Spleen (tissue), 11 donors: ENCODE data around the gene EMC1. TPM values are rescaled to one million over a fixed set of nuclear protein-coding genes. Genes with fewer than 3 reads are reported as not detected.
"Not testable (repeated sequence)": the region's sequence is repeated elsewhere in the genome, so short reads cannot be mapped to it uniquely, and the experiment has no call there.

Experiments used
- DNase-seq: peaks from one replicate; pipeline ENCODE4 v3.0.0-alpha.2; 2020
- H3K27ac ChIP-seq, 8 donors: fragments of 200-600 bp; sonication (generic) in 7 of 8; 1 replicate in 4 of 8; 2 replicates in 4 of 8; pipeline versions ENCODE4 v1.5.0 to v1.8.0; 2016 to 2021; ENCODE audit warnings: inconsistent platforms in 4 of 8, mild to moderate bottlenecking in 4 of 8, moderate library complexity in 1 of 8
- H3K27me3 ChIP-seq, 7 donors: fragments of 200-600 bp; sonication (generic) in 6 of 7; replicated peaks in 1 of 7; 1 replicate in 4 of 7; 2 replicates in 3 of 7; pipeline versions ENCODE4 v1.5.0 to v1.8.0; 2016 to 2021; ENCODE audit warnings: inconsistent platforms in 3 of 7, mild to moderate bottlenecking in 1 of 7
- H3K36me3 ChIP-seq, 6 donors: fragments of 200-600 bp; sonication (generic) in 5 of 6; 1 replicate in 4 of 6; 2 replicates in 2 of 6; pipeline versions ENCODE4 v1.5.0 to v1.8.0; 2016 to 2021; ENCODE audit warnings: inconsistent platforms in 2 of 6
- H3K4me1 ChIP-seq, 6 donors: fragments of 200-600 bp; sonication (generic) in 5 of 6; 1 replicate in 3 of 6; 2 replicates in 3 of 6; pipeline versions ENCODE4 v1.5.0 to v1.8.0; 2016 to 2021; ENCODE audit warnings: inconsistent platforms in 3 of 6
- H3K4me3 ChIP-seq, 8 donors: fragments of 200-600 bp; sonication (generic) in 7 of 8; 1 replicate in 4 of 8; 2 replicates in 4 of 8; pipeline versions ENCODE4 v1.5.0 to v1.8.0; 2016 to 2021; ENCODE audit warnings: inconsistent platforms in 4 of 8, mild to moderate bottlenecking in 4 of 8, moderate library complexity in 2 of 8
- H3K9me3 ChIP-seq, 8 donors: fragments of 200-600 bp; sonication (generic) in 7 of 8; 1 replicate in 4 of 8; 2 replicates in 4 of 8; pipeline versions ENCODE4 v1.5.0 to v1.8.0; 2016 to 2021; ENCODE audit warnings: inconsistent platforms in 4 of 8
- POLR2A ChIP-seq, 3 donors: fragments of 450-650 bp; IDR thresholded peaks; one replicate each; pipeline ENCODE4 v1.5.1; 2017; ENCODE audit warnings: antibody characterized with exemption in 3 of 3, mild to moderate bottlenecking in 1 of 3
- POLR2AphosphoS5 ChIP-seq, 3 donors: sonication (generic); formaldehyde crosslinking; IDR thresholded peaks; one replicate each; pipeline ENCODE4 v1.5.1; 2017; ENCODE audit warnings: antibody characterized with exemption in 3 of 3
- WGBS, 5 donors: extraction: QIAGEN DNeasy Blood & Tissue Kit in 3 of 5; methylation state at CpG; one replicate each; pipeline versions ENCODE4 v1.1.5 to v1.1.7; 2013 to 2018; 5-methylcytosine and 5-hydroxymethylcytosine counted together
- intact Hi-C: fragments of 100-400 bp; cut with DNase I; formaldehyde crosslinking; loops from one replicate; pipeline ENCODE4 v1.15.0; 2023; ENCODE audit warnings: low total_unique reads
- polyA plus RNA-seq, 3 donors: library from polyadenylated mRNA; stranded (reverse); fragments of 200-250 nt; gene quantifications; one replicate each; pipeline ENCODE4 v1.2.1, GENCODE V29; 2013
- total RNA-seq, 7 donors: library from RNA; depleted of rRNA in 3 of 7; stranded (reverse); fragments of >200 nt in 3 of 7; fragmentation: NEBNext Ultra II Directional in 4 of 7; extraction: Animal tissue kit (Norgen Biotek cat#: 25700) in 4 of 7; gene quantifications; one replicate each; pipeline versions ENCODE4 v1.1.0 to v1.2.1, GENCODE V29; 2016 to 2021
- TF ChIP-seq, protein P1 (sequence below), 11 experiments: fragments of 200-600 bp in 7 of 11; fragments of 450-650 bp in 4 of 11; sonication (generic) in 4 of 11; IDR thresholded peaks in 8 of 11; conservative IDR thresholded peaks in 3 of 11; 1 replicate in 7 of 11; 2 replicates in 4 of 11; pipeline versions ENCODE4 v1.4.0 to v1.8.0; 2016 to 2021; ENCODE audit warnings: antibody characterized with exemption in 11 of 11, inconsistent platforms in 4 of 11, mild to moderate bottlenecking in 1 of 11
- donor health status: healthy with polysubstance abuse.
- donor health status: DM: no; HTN: no; CAD: no; lungs with moderate emphysema.
- donor health status: DM: no; HTN: no; CAD: no.
- donor health status: Bipolar disorder and iron deficiency.
- donor health status: healthy.
- donor health status: DM: no; HTN: no; CAD: no.
- donor health status: DM: yes; HTN: yes; CAD: no.

Gene EMC1
- total and polyA plus RNA-seq, 10 donors, result 5.1 to 45.6 (median 28.6) TPM

DNA sequence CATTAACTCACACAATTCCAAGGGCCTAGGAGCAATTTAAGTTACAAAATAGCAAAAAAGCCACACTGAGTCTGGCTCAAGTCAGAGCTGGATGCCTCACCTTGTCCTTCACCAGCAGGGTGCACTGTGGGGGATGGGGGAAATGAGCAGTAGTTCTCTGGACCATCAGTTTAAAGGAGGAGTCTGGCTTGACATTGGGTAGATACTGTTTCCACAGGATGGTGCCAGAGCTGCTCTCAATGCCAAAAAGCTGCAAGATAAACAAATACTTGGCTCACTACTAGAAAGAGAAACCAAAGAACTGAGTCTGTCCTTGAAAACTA is 18.8 kb downstream of the EMC1 start:
- TF ChIP-seq POLR2AphosphoS5 (IDR thresholded peaks at IDR 0.05), result no peak
- intact Hi-C loops, result no loop called here
- H3K9me3 ChIP-seq, result no peaks in the 10 kb centered on the region
- no peak for DNase-seq
- H3K4me1 ChIP-seq, result no peaks in the 10 kb centered on the region
- no peak overlapping the region for H3K4me3 ChIP-seq
- no peaks in the 10 kb centered on the region for H3K27me3 ChIP-seq
- peak overlapping the region in 1 of 8 donors; percentile 28 for H3K27ac ChIP-seq
- peaks cover 0 to 100% (median 95%) of the 10 kb centered on the region in 6 donors for H3K36me3 ChIP-seq

DNA sequence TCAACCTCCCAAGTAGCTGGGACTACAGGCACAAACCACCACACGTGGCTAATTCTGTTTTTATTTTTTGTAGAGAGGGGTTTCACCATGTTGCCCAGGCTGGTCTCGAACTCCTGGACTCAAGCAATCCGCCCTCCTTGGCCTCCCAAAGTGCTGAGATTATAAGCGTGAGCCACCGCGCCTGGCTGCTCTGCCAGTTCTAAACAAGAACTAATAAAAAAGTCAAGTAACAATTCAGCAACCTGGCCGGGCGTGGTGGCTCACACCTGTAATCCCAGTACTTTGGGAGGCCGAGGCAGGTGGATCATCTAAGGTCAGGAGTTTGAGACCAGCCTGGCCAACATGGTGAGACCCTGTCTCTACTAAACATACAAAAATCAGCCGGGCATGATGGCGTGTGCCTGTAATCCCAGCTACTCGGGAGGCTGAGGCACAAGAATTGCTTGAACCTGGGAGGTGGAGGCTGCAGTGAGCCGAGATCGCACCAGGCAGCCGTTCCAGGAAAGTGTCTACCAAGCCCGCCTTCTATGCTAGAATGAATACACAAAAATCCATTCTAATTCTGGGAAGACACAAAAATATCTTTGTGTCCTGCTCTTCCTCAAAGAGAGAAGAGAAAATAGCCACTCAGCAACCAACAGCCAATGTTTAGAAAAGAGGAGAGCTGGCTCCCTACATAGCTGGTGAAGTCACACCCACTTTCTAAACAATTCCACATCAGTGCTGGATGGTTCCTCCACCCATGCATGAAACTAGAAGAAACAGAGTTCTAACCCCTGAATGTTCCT is 19.4 kb downstream of the EMC1 start:
- 94 to 97% (median 96%) methylated on average over 16 of the region's 16 CpGs for WGBS, 5 donors
- H3K27me3 ChIP-seq, intact Hi-C loops, H3K9me3 ChIP-seq, DNase-seq, H3K4me3 ChIP-seq, H3K4me1 ChIP-seq: not testable (repeated sequence)
- Histone ChIP-seq H3K36me3 (peaks cover 0 to 100% (median 95%) of the 10 kb centered on the region in 6 donors), H3K27ac (peak overlapping the region in 1 of 8 donors; percentile 28)

DNA sequence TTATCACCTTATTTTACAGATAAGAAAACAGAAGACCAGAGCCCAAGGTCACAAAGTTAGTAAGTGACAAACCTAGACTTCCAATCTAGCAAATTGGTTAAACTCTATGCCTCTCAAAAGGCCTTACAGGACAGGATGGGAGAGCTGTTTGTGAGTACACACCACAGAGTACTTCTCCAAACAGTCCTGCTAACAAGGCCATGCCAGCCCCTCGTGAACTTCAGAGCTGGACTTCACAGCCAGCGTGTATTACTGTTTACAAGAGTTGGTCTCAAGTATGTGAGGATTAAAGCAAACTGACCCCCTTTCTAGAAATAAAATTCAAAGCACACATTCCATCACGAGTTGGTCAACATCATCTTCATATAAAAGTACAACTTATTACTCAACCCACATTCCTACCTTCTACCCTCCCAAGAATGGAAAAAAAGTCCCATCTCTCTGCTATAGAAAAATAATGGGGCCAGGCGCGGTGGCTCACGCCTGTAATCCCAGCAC is 21.4 kb downstream of the EMC1 start:
- H3K36me3 ChIP-seq, result peaks cover 0 to 100% (median 97%) of the 10 kb centered on the region in 6 donors
- TF ChIP-seq POLR2A (IDR thresholded peaks at IDR 0.05), result no peak
- no peak for TF ChIP-seq POLR2AphosphoS5 (IDR thresholded peaks at IDR 0.05)
- TF ChIP-seq, protein P1, sequence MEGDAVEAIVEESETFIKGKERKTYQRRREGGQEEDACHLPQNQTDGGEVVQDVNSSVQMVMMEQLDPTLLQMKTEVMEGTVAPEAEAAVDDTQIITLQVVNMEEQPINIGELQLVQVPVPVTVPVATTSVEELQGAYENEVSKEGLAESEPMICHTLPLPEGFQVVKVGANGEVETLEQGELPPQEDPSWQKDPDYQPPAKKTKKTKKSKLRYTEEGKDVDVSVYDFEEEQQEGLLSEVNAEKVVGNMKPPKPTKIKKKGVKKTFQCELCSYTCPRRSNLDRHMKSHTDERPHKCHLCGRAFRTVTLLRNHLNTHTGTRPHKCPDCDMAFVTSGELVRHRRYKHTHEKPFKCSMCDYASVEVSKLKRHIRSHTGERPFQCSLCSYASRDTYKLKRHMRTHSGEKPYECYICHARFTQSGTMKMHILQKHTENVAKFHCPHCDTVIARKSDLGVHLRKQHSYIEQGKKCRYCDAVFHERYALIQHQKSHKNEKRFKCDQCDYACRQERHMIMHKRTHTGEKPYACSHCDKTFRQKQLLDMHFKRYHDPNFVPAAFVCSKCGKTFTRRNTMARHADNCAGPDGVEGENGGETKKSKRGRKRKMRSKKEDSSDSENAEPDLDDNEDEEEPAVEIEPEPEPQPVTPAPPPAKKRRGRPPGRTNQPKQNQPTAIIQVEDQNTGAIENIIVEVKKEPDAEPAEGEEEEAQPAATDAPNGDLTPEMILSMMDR (IDR thresholded peaks at IDR 0.05 in 8 of 11, conservative IDR thresholded peaks at IDR 0.05 in 3 of 11), result no peak
- no peak for DNase-seq
- intact Hi-C loops, result no loop called here
- H3K4me3 ChIP-seq, result no peak overlapping the region
- no peaks in the 10 kb centered on the region for H3K4me1 ChIP-seq
- 92 to 94% (median 93%) methylated on average over 6 of the region's 6 CpGs for WGBS, 5 donors
- H3K27ac ChIP-seq, result no peak overlapping the region
- no peaks in the 10 kb centered on the region for H3K9me3 ChIP-seq
- no peaks in the 10 kb centered on the region for H3K27me3 ChIP-seq

DNA sequence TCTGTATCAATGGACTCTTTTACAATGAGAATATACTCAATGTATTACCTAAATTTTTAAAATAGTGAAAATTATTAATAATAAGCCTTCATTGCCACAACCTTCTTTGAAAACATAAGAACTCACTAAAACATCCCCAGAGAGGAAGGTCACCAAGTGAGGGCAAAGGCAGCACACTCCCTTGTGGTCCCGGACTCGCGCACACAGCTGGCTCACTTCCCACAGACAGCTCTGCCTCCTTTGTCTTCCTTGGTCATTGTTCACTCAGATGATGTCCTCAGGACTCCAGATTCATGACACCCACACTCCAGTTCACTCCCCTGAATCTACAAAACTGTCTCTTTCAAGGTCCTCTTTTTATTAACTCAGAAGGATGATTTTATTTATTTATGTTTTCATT is 22.1 kb downstream of the EMC1 start:
- intact Hi-C loops, result no loop called here
- 70 to 79% (median 74%) methylated on average over 3 of the region's 3 CpGs for WGBS, 5 donors
- Histone ChIP-seq H3K4me3 (no peak overlapping the region), H3K9me3 (no peaks in the 10 kb centered on the region), H3K27ac (no peak overlapping the region), H3K4me1 (no peaks in the 10 kb centered on the region), H3K27me3 (no peaks in the 10 kb centered on the region), H3K36me3 (peaks cover 0 to 100% (median 97%) of the 10 kb centered on the region in 6 donors)
- no peak for DNase-seq
- TF ChIP-seq, protein P1 (IDR thresholded peaks at IDR 0.05 in 8 of 11, conservative IDR thresholded peaks at IDR 0.05 in 3 of 11), result no peak
- no peak for TF ChIP-seq POLR2A (IDR thresholded peaks at IDR 0.05)
- no peak for TF ChIP-seq POLR2AphosphoS5 (IDR thresholded peaks at IDR 0.05)

DNA sequence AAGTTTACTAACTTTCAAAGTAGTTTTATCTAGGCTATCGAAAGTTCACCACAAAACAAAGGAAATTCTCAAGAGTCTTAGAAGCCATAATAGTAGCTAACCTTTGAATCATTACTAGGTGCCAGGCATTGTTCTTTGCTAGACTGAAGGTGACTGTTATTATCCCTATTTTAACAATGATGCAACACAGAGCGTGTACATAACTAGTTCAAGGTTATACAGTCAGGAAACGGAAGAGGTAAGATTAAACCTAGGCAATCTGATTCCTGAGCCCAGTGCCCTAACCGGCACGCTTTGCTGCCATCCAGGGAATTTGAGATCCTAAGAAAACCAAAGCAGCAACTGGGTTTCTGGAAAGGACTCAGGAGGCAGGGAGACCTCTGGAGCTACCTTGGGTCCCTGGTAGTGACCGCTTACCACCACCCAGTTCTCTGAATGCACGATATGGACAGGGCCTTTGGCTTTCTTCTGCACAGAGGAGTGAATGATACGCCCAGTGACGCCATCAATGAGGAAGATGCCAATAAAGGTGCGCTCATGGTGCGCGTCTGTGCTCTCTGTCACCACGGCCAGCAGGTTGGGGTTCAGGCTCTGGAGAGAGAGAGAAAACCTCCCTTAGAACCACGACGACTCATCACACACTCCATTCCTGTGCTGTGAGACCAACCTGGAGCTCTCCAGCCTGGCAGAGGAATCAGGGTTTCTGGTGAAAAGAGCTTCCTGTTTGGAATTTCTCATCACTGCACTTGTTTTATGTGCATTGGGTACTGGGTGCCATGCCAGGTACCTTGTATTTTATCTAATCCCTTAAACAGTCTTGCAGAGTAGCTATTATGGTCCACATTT is 28.1 kb downstream of the EMC1 start:
- H3K9me3 ChIP-seq, result no peaks in the 10 kb centered on the region
- H3K4me3 ChIP-seq, result no peak overlapping the region
- peak overlapping the region in 2 of 8 donors; percentile 6 to 16 for H3K27ac ChIP-seq
- peaks cover 0 to 100% (median 91%) of the 10 kb centered on the region in 6 donors for H3K36me3 ChIP-seq
- H3K27me3 ChIP-seq, result no peaks in the 10 kb centered on the region
- no peak for TF ChIP-seq POLR2AphosphoS5 (IDR thresholded peaks at IDR 0.05)
- TF ChIP-seq, protein P1 (IDR thresholded peaks at IDR 0.05 in 8 of 11, conservative IDR thresholded peaks at IDR 0.05 in 3 of 11), result no peak
- no peak for TF ChIP-seq POLR2A (IDR thresholded peaks at IDR 0.05)
- H3K4me1 ChIP-seq, result peaks cover 0 to 35% (median 13%) of the 10 kb centered on the region in 6 donors
- no peak for DNase-seq
- 83 to 96% (median 85%) methylated on average over 15 of the region's 15 CpGs for WGBS, 5 donors
- intact Hi-C loops, result no loop called here
